Testis (tissue), 2 donors: ENCODE measurements around the gene SLC12A2.

Experiments
- CTCF ChIP-seq, 3 experiments: fragments of 450-650 bp in 2 of 3; fragments of 200-600 bp in 1 of 3; sonication (generic) in 1 of 3; IDR thresholded peaks; one replicate each; pipeline ENCODE4 v1.5.1; 2016 to 2019; ENCODE audit warnings: antibody characterized with exemption in 3 of 3, mild to moderate bottlenecking in 2 of 3, moderate library complexity in 1 of 3
- POLR2A ChIP-seq: fragments of 450-650 bp; IDR thresholded peaks from one replicate; pipeline ENCODE4 v1.6.1; 2017; ENCODE audit warnings: antibody characterized with exemption, mild to moderate bottlenecking, moderate library complexity

DNA sequence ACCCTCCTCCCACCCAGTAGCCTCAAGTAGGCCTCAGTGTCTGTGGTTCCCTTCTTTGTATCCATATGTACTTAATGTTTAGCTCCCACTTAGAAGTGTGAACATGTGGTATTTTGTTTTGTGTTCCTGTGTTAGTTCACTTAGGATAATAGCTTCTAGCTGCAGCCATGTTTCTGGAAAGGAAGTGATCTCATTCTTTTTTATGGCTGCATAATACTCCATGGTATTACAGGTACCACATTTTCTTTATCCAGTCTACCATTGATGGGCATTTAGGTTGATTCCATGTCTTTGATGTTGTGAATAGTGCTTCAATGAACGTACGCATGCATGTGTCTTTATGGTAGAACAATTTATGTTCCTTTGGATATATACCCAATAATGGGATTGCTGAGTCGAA is 74.8 kb downstream of the SLC12A2 start:
- TF ChIP-seq POLR2A (no peak), CTCF (IDR thresholded peaks at IDR 0.05) (no peak)
